Endothelial cell of umbilical vein (primary cell): ENCODE results near the gene SNN. TPM values are rescaled to one million over a fixed set of nuclear protein-coding genes. Genes with fewer than 3 reads are reported as not detected.

Experiments
- BruUV-seq: library from RNA; stranded (reverse); fragments of 400-500 nt; replicated peaks from 2 replicates; lab custom pipeline; 2021; lab: Mats Ljungman, UMichigan
- CTCF ChIA-PET: fragments of 300-600, 350-600 bp; sonication (Branson Sonifier 250); formaldehyde crosslinking; loops from one replicate; lab custom pipeline; 2021; ENCODE audit warnings: antibody characterized with exemption, inconsistent platforms; lab: Charles Lee
- POLR2A ChIA-PET: fragments of 300-600, 350-600 bp; sonication (Branson Sonifier 250); formaldehyde crosslinking; loops from one replicate; lab custom pipeline; 2021; ENCODE audit warnings: antibody characterized with exemption, inconsistent platforms; lab: Charles Lee
- DNase-seq: peaks from one replicate; pipeline ENCODE4 v3.0.0-alpha.2; 2011; ENCODE audit warnings: low read depth, low spot score
- FAIRE-seq: peaks from 2 replicates; lab custom pipeline; 2011; peaks lifted over from hg19 to GRCh38; lab: Jason Lieb, UNC
- H2AFZ ChIP-seq: 2 replicates; pipeline ENCODE4 v1.6.0; 2012; ENCODE audit warnings: low read depth, low read length, control low read depth, inconsistent platforms
- H3K27ac ChIP-seq: 2 replicates; pipeline ENCODE4 v1.5.1; 2011; ENCODE audit warnings: low read depth, mild to moderate bottlenecking, control low read depth, low read length, moderate library complexity; ENCODE audit not compliant: insufficient read depth
- H3K27me3 ChIP-seq, 2 experiments: 2 replicates each; pipeline versions ENCODE4 v1.6.0 to v1.6.1; 2011; ENCODE audit warnings: low read length in 2 of 2, mixed read lengths in 1 of 2; ENCODE audit not compliant: control insufficient read depth in 2 of 2, insufficient read depth in 2 of 2
- H3K36me3 ChIP-seq, 2 experiments: 2 replicates in 1 of 2; 3 replicates in 1 of 2; pipeline ENCODE4 v1.5.1; 2011; ENCODE audit warnings: low read length in 2 of 2, mild to moderate bottlenecking in 1 of 2, moderate library complexity in 1 of 2; ENCODE audit not compliant: control insufficient read depth in 2 of 2, insufficient read depth in 2 of 2; ENCODE audit errors: extremely low read depth in 1 of 2
- H3K4me1 ChIP-seq: 3 replicates; pipeline ENCODE4 v1.5.1; 2011; ENCODE audit warnings: mild to moderate bottlenecking, low read length; ENCODE audit not compliant: control insufficient read depth, insufficient read depth; ENCODE audit errors: extremely low read depth
- H3K4me2 ChIP-seq: 2 replicates; pipeline ENCODE4 v1.6.1; 2011; ENCODE audit warnings: low read length, control low read depth, mixed read lengths; ENCODE audit not compliant: insufficient read depth
- H3K4me3 ChIP-seq, 3 experiments: fragments of 200-600 bp in 1 of 3; sonication (generic), shearing (Covaris generic) in 1 of 3; replicated peaks in 1 of 3; 2 replicates each; pipeline ENCODE4 v1.5.1; 2011 to 2016; ENCODE audit warnings: control low read depth in 3 of 3, low read length in 3 of 3, mild to moderate bottlenecking in 2 of 3, inconsistent platforms in 1 of 3, low read depth in 1 of 3, moderate library complexity in 1 of 3; ENCODE audit not compliant: insufficient read depth in 1 of 3
- H3K79me2 ChIP-seq: 2 replicates; pipeline ENCODE4 v1.6.0; 2012; ENCODE audit warnings: low read length, inconsistent platforms; ENCODE audit not compliant: control insufficient read depth, insufficient read depth
- H3K9ac ChIP-seq: replicated peaks from 2 replicates; pipeline ENCODE3; 2011; ENCODE audit warnings: low read length, control low read depth; ENCODE audit not compliant: insufficient read depth; ENCODE audit errors: extremely low read depth
- H3K9me1 ChIP-seq: replicated peaks from 3 replicates; pipeline ENCODE4 v1.6.0; 2011; ENCODE audit warnings: mild to moderate bottlenecking, low read length; ENCODE audit not compliant: control insufficient read depth, insufficient read depth; ENCODE audit errors: extremely low read depth
- H3K9me3 ChIP-seq: replicated peaks from 2 replicates; pipeline ENCODE4 v1.5.1; 2012; ENCODE audit warnings: low read length, inconsistent platforms; ENCODE audit not compliant: control insufficient read depth, insufficient read depth
- H4K20me1 ChIP-seq: replicated peaks from 2 replicates; pipeline ENCODE3; 2011; ENCODE audit warnings: mild to moderate bottlenecking, low read length; ENCODE audit not compliant: control insufficient read depth, insufficient read depth; ENCODE audit errors: extremely low read depth
- CTCF ChIP-seq, 2 donors: IDR thresholded peaks; 1 replicate in 1 of 2; 2 replicates in 1 of 2; pipeline ENCODE4 v1.5.1; 2011; ENCODE audit warnings: low read length in 2 of 2, mild to moderate bottlenecking in 2 of 2, moderate library complexity in 2 of 2, control low read depth in 1 of 2, inconsistent platforms in 1 of 2, low read depth in 1 of 2; ENCODE audit not compliant: insufficient read depth in 1 of 2; ENCODE audit errors: extremely low read depth in 1 of 2
- EZH2 ChIP-seq: IDR thresholded peaks from 2 replicates; pipeline ENCODE4 v1.6.1; 2012; ENCODE audit warnings: borderline replicate concordance, low read depth, mild to moderate bottlenecking, moderate library complexity, low read length, inconsistent platforms; ENCODE audit not compliant: severe bottlenecking
- FOS ChIP-seq: IDR thresholded peaks from 2 replicates; pipeline ENCODE4 v1.6.1; 2011; ENCODE audit warnings: mild to moderate bottlenecking, low read length, moderate library complexity, borderline replicate concordance; ENCODE audit not compliant: insufficient read depth
- GATA2 ChIP-seq: IDR thresholded peaks from 2 replicates; pipeline ENCODE4 v1.7.0; 2011; ENCODE audit warnings: low read depth, mild to moderate bottlenecking, moderate library complexity, mixed read lengths, low read length; ENCODE audit not compliant: insufficient read length, insufficient read depth
- JUN ChIP-seq: IDR thresholded peaks from 2 replicates; pipeline ENCODE4 v1.6.1; 2011; ENCODE audit warnings: borderline replicate concordance, low read depth; ENCODE audit not compliant: insufficient read length, insufficient read depth
- MAX ChIP-seq: IDR thresholded peaks from 2 replicates; pipeline ENCODE4 v1.6.1; 2011; ENCODE audit not compliant: insufficient read depth, insufficient read length
- MYC ChIP-seq: IDR thresholded peaks from one replicate; pipeline ENCODE4 v1.6.1; 2011; ENCODE audit warnings: mild to moderate bottlenecking, low read depth, low read length
- POLR2A ChIP-seq: IDR thresholded peaks from 2 replicates; pipeline ENCODE4 v1.6.1; 2012; ENCODE audit warnings: low read depth, mild to moderate bottlenecking, control low read depth, low read length
- POLR2AphosphoS5 ChIP-seq: IDR thresholded peaks from 2 replicates; pipeline ENCODE4 v1.6.1; 2012; ENCODE audit warnings: low read depth, mild to moderate bottlenecking, control low read depth, low read length, moderate library complexity; ENCODE audit not compliant: insufficient read depth
- dilution Hi-C: fragments of 300-500 bp; cut with MboI; formaldehyde crosslinking; loops from one replicate; pipeline ENCODE4 v1.15.0; 2019; ENCODE audit warnings: low sequenced_read_pairs; ENCODE audit not compliant: extremely low pct_ligation_motif_present
- intact Hi-C: fragments of 100-400 bp; cut with micrococcal nuclease; formaldehyde crosslinking; loops from one replicate; pipeline ENCODE4 v1.10.0; 2022
- polyA plus RNA-seq, 4 experiments: library from polyadenylated mRNA; depleted of rRNA in 3 of 4; stranded (reverse) in 3 of 4; unstranded in 1 of 4; fragments of >200 nt; gene quantifications; 2 replicates each; pipeline versions ENCODE4 v1.2.1 to v1.2.3, GENCODE V29; 2011 to 2012; ENCODE audit warnings: missing spikeins in 1 of 4
- total RNA-seq: library from RNA; stranded (reverse); gene quantifications from 2 replicates; pipeline ENCODE4 v1.2.3, GENCODE V29; 2021

Gene SNN
- total and polyA plus RNA-seq, 2 donors (not counting 3 experiments of a cell fraction or from before 2014, with no cell fraction given) = 17.7 to 24.1 TPM

GRCh38 chr16:11637320-11637719, 30.9 kb upstream of the SNN start:
- no peak for TF ChIP-seq POLR2AphosphoS5
- TF ChIP-seq EZH2 = no peak
- no peak for TF ChIP-seq FOS
- TF ChIP-seq GATA2 = no peak
- TF ChIP-seq CTCF (IDR thresholded peaks at IDR 0.05; ENCODE audit: extremely low read depth in 1 of 2, insufficient read depth in 1 of 2, low read depth in 1 of 2, low read length in 2 of 2) = no peak
- TF ChIP-seq MYC = no peak
- TF ChIP-seq POLR2A = no peak
- no peak for TF ChIP-seq MAX
- TF ChIP-seq JUN = no peak
- no peaks in the 10 kb centered on the region for H3K79me2 ChIP-seq
- ChIA-PET POLR2A (no interaction called here), CTCF (interaction anchor here (1.0 to 2.5 kb wide), 4 partner anchors 106 to 241 kb away, joined by 3 to 14 read pairs (median 8); no protein-coding TSS in a partner anchor)
- no peak for FAIRE-seq
- no TSS peak for BruUV-seq
- no peaks in the 10 kb centered on the region for H3K36me3 ChIP-seq
- H3K27me3 ChIP-seq = peaks cover 2% of the 10 kb centered on the region in 2 experiments
- H3K4me3 ChIP-seq = no peak overlapping the region
- no peak overlapping the region for H3K27ac ChIP-seq
- H2AFZ ChIP-seq = no peak overlapping the region
- H3K9me1 ChIP-seq = no peaks in the 10 kb centered on the region
- H3K9me3 ChIP-seq = no peaks in the 10 kb centered on the region
- dilution Hi-C loops (no loop called here), intact Hi-C loops (no loop called here)
- no peak overlapping the region for H3K4me2 ChIP-seq
- H4K20me1 ChIP-seq = no peaks in the 10 kb centered on the region
- H3K9ac ChIP-seq = no peak overlapping the region
- H3K4me1 ChIP-seq = peaks cover 3% of the 10 kb centered on the region
- DNase-seq = no peak
